ENCODE data around the gene ADCY9. TPM values are rescaled to one million over a fixed set of nuclear protein-coding genes. Genes with fewer than 3 reads are reported as not detected.

ADCY9 gene
- total RNA-seq, 1 experiment from 2014 or later, result 4.7 TPM

DNA sequence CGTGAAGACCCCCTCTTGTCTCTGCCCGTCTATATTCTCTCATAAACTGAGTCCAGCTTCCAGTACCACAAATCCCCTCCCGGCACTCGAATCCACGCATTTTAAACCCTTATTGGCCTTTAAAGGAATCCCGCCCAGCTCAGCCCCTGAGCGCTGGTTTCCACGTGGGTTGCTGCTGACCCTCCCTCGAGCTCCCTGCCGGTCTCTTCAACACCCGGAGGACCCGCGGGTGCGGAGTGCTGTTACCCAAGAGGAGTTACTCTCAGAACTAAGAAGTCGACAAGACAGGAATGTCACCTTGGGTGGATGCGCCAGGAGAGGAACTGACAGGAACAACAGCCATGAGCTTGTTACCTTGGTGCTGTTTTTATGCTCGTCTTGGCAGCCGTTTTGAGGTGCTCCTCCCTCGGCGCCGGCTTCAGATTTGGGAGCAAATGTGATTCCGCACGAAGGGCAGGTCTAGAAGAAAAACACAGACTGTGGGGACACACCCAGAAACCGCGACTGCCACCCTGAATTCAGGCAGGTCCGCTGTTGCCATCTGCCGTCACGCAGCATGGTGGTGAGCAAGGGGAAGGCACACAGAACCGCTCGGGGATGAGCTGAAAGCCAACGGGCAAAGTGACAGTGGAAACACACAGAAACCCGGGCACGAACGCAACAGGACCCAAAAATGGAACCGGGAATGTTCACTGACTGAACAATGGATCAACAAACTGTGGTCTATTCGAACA lies 123.0 kb downstream of the ADCY9 start:
- Histone ChIP-seq H3K79me1 (ENCODE audit: insufficient read depth, low read depth, low read length, poor library complexity, severe bottlenecking) (no peaks in the 10 kb centered on the region), H4K8ac (replicated peaks; ENCODE audit: insufficient read length, low read depth, low read length) (no peak overlapping the region), H3K79me2 (ENCODE audit: insufficient read depth, low read length) (no peaks in the 10 kb centered on the region), H3K23ac (ENCODE audit: insufficient read length, low read depth, low read length) (no peak overlapping the region), H4K91ac (ENCODE audit: insufficient read length, low read depth, low read length) (no peak overlapping the region), H2BK12ac (ENCODE audit: insufficient read length, low read depth, low read length) (no peak overlapping the region), H3T11ph (ENCODE audit: low read length) (no peak overlapping the region), H2AFZ (ENCODE audit: low read length) (no peak overlapping the region), H3K56ac (ENCODE audit: insufficient read length, low read depth, low read length) (no peak overlapping the region), H3K23me2 (ENCODE audit: insufficient read length, low read depth, low read length, poor library complexity, severe bottlenecking) (no peaks in the 10 kb centered on the region), H2AK5ac (ENCODE audit: insufficient read length, low read length) (no peak overlapping the region), H3K18ac (ENCODE audit: insufficient read length, low read depth, low read length) (no peak overlapping the region), H4K5ac (ENCODE audit: insufficient read length, low read depth, low read length) (no peak overlapping the region), H3K4me1 (ENCODE audit: insufficient read depth, low read length) (no peaks in the 10 kb centered on the region), H3K4me2 (ENCODE audit: insufficient read depth, insufficient read length, low read length) (no peak overlapping the region), H3K4ac (ENCODE audit: low read depth, low read length) (no peak overlapping the region), H3K9me3 (ENCODE audit: control insufficient read depth, low read depth, low read length) (no peaks in the 10 kb centered on the region), H3K27me3 (ENCODE audit: insufficient read depth, low read length) (no peaks in the 10 kb centered on the region), H3K9ac (ENCODE audit: extremely low read depth, insufficient read length, low read length) (no peak overlapping the region), H2BK5ac (ENCODE audit: insufficient read length, low read length) (no peak overlapping the region), H2BK120ac (ENCODE audit: low read depth, low read length, poor library complexity, severe bottlenecking) (no peak overlapping the region), H3K14ac (ENCODE audit: insufficient read depth, low read length) (no peak overlapping the region), H3K27ac (ENCODE audit: insufficient read length, low read depth, low read length) (no peak overlapping the region), H4K20me1 (ENCODE audit: control insufficient read depth, insufficient read depth, insufficient read length) (no peaks in the 10 kb centered on the region), H2BK20ac (ENCODE audit: low read depth, low read length, poor library complexity, severe bottlenecking) (no peak overlapping the region), H2BK15ac (ENCODE audit: low read depth, low read length) (no peak overlapping the region)
- peaks cover 13% of the 10 kb centered on the region in 2 experiments for H3K4me1 Mint-ChIP-seq
- no peak overlapping the region; a peak in 1 of 7 replicates for H3K27ac Mint-ChIP-seq
- WGBS (ENCODE audit: extremely low coverage, insufficient read length, low lambda C conversion rate), result no CpG with 5 or more reads among the region's 36 CpGs
- no peaks in the 10 kb centered on the region for H3K9me3 Mint-ChIP-seq
- DNase-seq, result no peak
- H3K4me3 Mint-ChIP-seq, result no peak overlapping the region
- no peak for TF ChIP-seq CTCF (conservative IDR thresholded peaks at IDR 0.05)
- H3K27me3 Mint-ChIP-seq (ENCODE audit: low read depth), result 0 out of 2 replicates have a peak, but pooled peaks cover 1% of the 10 kb centered on the region
- no peaks in the 10 kb centered on the region for H3K36me3 Mint-ChIP-seq (ENCODE audit: insufficient read depth in 1 of 3, low read depth in 3 of 3)

Measured in H9 (cell line).